ENCODE results near the gene PABPN1L. TPM values are rescaled to one million over a fixed set of nuclear protein-coding genes. Genes with fewer than 3 reads are reported as not detected.
"Not testable (repeated sequence)": the region's sequence is repeated elsewhere in the genome, so short reads cannot be mapped to it uniquely, and the experiment has no call there.

Gene PABPN1L
- total RNA-seq, 1 donor from 2014 or later, result 0.46 TPM

DNA sequence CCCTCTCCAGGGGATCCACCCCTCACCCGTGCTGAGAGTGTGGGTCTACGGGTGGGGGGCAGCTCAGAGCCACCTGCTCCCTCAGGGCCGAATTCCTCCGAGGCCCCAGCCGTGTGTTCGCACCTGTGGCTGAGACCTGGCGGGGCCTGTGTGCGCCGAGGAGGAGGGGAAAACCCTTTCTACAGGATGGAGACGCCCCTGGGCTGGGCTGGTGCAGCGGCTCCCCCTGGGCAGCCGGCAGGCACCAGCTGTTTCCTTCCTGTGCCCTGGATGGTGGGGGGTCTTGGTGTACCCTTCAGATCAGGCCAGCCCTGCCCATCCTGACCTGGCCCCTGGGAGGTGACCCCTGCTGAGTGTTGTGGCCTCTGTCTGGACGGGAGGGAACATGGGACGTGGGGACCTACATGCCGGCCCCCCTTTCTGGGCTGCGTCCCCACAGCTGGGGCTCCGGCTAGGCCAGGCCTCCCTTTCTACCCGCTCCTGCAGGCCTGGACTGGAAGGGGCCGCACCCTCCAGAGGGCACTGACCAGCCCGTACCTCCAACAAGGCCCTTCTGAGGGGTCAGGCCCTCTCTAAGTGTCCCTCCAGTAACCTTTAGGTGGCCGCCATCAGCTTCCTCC is 28.3 kb upstream of the PABPN1L start:
- no peak overlapping the region for H3K4me3 Mint-ChIP-seq (ENCODE audit: low read depth)
- H3K27me3 Mint-ChIP-seq, result no peaks in the 10 kb centered on the region
- peaks cover 3% of the 10 kb centered on the region for H3K36me3 Mint-ChIP-seq (ENCODE audit: insufficient read depth)
- TF ChIP-seq, protein P1, sequence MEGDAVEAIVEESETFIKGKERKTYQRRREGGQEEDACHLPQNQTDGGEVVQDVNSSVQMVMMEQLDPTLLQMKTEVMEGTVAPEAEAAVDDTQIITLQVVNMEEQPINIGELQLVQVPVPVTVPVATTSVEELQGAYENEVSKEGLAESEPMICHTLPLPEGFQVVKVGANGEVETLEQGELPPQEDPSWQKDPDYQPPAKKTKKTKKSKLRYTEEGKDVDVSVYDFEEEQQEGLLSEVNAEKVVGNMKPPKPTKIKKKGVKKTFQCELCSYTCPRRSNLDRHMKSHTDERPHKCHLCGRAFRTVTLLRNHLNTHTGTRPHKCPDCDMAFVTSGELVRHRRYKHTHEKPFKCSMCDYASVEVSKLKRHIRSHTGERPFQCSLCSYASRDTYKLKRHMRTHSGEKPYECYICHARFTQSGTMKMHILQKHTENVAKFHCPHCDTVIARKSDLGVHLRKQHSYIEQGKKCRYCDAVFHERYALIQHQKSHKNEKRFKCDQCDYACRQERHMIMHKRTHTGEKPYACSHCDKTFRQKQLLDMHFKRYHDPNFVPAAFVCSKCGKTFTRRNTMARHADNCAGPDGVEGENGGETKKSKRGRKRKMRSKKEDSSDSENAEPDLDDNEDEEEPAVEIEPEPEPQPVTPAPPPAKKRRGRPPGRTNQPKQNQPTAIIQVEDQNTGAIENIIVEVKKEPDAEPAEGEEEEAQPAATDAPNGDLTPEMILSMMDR (IDR thresholded peaks at IDR 0.05; ENCODE audit: unreplicated experiment), result no peak
- no peaks in the 10 kb centered on the region for H3K9me3 Mint-ChIP-seq (ENCODE audit: low read depth)
- no peak for DNase-seq (ENCODE audit: low spot score, unreplicated experiment)
- no peak overlapping the region for H3K27ac Mint-ChIP-seq
- H3K4me1 Mint-ChIP-seq (ENCODE audit: low read depth), result no peaks in the 10 kb centered on the region

- H3K27ac Mint-ChIP-seq; H3K9me3 Mint-ChIP-seq (ENCODE audit: low read depth); H3K4me1 Mint-ChIP-seq (ENCODE audit: low read depth); H3K36me3 Mint-ChIP-seq (ENCODE audit: insufficient read depth); H3K4me3 Mint-ChIP-seq (ENCODE audit: low read depth); DNase-seq (ENCODE audit: low spot score, unreplicated experiment); H3K27me3 Mint-ChIP-seq: not testable (repeated sequence)
Measured at GRCh38 chr16:88894266-88894665, 27.8 kb upstream of the PABPN1L start.

DNA sequence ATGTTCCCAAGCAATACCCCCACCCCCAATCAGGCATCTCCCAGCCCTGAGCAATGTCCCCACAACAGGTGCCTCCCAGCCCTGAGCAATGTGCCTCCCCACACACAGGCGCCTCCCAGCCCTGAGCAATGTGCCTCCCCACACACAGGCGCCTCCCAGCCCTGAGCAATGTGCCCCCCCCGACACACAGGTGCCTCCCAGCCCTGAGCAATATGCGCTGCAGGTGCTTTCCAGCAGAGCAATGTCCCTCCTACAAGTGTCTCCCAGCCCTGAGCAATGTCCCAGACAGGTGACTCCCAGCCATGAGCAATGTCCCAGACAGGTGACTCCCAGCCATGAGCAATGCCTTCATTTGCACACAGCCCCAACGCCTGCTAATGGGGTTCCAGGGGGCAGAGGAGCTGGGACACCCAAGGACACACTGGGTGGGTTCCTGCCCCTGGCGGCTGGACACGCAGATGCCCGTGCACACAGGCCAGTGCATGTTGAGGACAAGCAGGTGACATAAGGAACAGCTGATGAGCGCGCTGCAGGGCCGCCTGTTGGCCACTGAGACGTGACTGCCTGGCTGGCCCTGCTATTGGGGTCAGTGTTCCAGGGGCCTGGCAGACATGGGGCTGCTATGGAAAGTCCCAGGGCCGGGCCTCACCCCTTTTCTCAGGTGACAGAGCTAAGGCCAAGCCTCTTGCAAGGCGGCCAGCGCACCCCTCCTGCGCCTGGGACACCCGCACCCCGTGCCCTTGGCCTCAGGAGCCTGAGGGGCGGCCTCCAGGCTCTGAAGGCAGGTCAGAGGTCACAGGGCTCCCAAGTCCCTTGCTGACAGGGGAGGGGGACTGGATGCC is 26.9 kb upstream of the PABPN1L start:
- H3K36me3 Mint-ChIP-seq (ENCODE audit: insufficient read depth), result peaks cover 3% of the 10 kb centered on the region
- no peaks in the 10 kb centered on the region for H3K9me3 Mint-ChIP-seq (ENCODE audit: low read depth)
- no peak overlapping the region for H3K27ac Mint-ChIP-seq
- no peak overlapping the region for H3K4me3 Mint-ChIP-seq (ENCODE audit: low read depth)
- H3K4me1 Mint-ChIP-seq (ENCODE audit: low read depth), result no peaks in the 10 kb centered on the region
- TF ChIP-seq, protein P1 (IDR thresholded peaks at IDR 0.05; ENCODE audit: unreplicated experiment), result no peak
- DNase-seq (ENCODE audit: low spot score, unreplicated experiment), result no peak
- H3K27me3 Mint-ChIP-seq, result no peaks in the 10 kb centered on the region

DNA sequence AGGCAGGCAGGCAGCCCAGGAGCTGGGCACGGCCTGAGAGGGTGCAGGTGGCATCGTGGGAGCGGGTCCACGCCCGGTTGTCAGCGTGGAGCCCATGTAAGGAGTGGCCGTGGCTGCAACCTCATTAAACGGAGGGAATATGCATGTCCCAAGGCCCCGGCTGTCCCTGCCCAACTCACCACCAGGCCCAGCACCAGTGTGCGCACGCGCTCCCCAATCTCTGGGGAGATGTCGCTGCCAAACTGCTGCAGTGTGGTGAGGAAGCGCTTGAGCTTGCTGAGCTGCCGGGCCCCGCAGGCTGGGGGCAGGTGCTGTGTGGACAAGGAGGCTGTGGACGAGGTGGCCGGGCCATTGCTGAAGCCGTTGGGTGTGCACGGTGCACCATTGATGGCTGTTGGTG is 25.6 kb upstream of the PABPN1L start:
- H3K36me3 Mint-ChIP-seq (ENCODE audit: insufficient read depth), result peaks cover 3% of the 10 kb centered on the region
- H3K9me3 Mint-ChIP-seq (ENCODE audit: low read depth), result no peaks in the 10 kb centered on the region
- H3K4me3 Mint-ChIP-seq (ENCODE audit: low read depth), result no peak overlapping the region
- H3K4me1 Mint-ChIP-seq (ENCODE audit: low read depth), result no peaks in the 10 kb centered on the region
- TF ChIP-seq, protein P1 (IDR thresholded peaks at IDR 0.05; ENCODE audit: unreplicated experiment), result no peak
- DNase-seq (ENCODE audit: low spot score, unreplicated experiment), result no peak
- no peaks in the 10 kb centered on the region for H3K27me3 Mint-ChIP-seq
- peak overlapping the region; percentile 83 for H3K27ac Mint-ChIP-seq

DNA sequence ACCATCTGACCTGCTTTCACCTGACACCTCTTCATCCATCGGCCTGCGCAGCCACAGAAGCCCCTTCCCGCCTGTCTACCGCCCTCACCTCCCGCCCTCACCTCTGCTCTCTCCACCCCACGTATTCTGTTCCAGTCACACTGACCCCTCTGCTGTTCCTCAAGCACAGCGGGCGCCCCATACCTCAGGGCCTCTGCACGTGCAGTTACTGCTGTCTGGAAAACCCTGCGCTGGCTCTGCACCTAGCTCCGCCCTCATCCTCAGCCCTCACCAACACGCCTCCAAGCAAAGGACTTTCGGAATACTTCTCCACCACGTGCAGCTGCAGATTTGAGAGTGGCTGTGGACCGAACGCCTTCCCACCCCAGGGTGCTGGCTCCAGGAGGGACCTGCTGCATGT is 24.6 kb upstream of the PABPN1L start:
- no peak overlapping the region for H3K27ac Mint-ChIP-seq
- DNase-seq (ENCODE audit: low spot score, unreplicated experiment), result no peak
- no peaks in the 10 kb centered on the region for H3K9me3 Mint-ChIP-seq (ENCODE audit: low read depth)
- H3K27me3 Mint-ChIP-seq, result no peaks in the 10 kb centered on the region
- TF ChIP-seq, protein P1 (IDR thresholded peaks at IDR 0.05; ENCODE audit: unreplicated experiment), result no peak
- peaks cover 3% of the 10 kb centered on the region for H3K36me3 Mint-ChIP-seq (ENCODE audit: insufficient read depth)
- no peak overlapping the region for H3K4me3 Mint-ChIP-seq (ENCODE audit: low read depth)
- no peaks in the 10 kb centered on the region for H3K4me1 Mint-ChIP-seq (ENCODE audit: low read depth)

DNA sequence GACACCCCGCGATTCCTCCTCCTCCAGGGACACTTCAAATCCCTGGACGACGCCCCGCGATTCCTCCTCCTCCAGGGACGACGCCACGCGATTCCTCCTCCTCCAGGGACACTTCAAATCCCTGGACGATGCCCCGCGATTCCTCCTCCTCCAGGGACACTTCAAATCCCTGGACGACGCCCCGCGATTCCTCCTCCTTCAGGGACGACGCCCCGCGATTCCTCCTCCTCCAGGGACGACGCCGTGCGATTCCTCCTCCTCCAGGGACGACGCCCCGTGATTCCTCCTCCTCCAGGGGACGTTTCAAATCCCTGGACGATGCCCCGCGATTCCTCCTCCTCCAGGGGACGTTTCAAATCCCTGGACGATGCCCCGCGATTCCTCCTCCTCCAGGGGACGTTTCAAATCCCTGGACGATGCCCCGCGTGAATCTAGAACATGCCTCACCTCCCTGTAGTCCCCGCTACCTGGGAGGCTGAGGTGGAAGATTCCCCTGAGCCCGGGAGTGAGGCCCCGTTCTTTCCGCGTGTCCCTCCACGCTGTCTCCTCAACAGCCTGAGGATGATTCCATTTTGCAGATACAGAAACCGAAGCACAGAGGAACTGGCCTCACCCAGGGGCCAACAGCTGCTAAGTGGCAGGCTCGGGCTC is 23.4 kb upstream of the PABPN1L start:
- H3K36me3 Mint-ChIP-seq (ENCODE audit: insufficient read depth); H3K27me3 Mint-ChIP-seq; H3K27ac Mint-ChIP-seq; H3K4me3 Mint-ChIP-seq (ENCODE audit: low read depth); H3K9me3 Mint-ChIP-seq (ENCODE audit: low read depth); H3K4me1 Mint-ChIP-seq (ENCODE audit: low read depth); DNase-seq (ENCODE audit: low spot score, unreplicated experiment): not testable (repeated sequence)
